ENCODE results near the gene MAN1A1.

Gene MAN1A1

DNA sequence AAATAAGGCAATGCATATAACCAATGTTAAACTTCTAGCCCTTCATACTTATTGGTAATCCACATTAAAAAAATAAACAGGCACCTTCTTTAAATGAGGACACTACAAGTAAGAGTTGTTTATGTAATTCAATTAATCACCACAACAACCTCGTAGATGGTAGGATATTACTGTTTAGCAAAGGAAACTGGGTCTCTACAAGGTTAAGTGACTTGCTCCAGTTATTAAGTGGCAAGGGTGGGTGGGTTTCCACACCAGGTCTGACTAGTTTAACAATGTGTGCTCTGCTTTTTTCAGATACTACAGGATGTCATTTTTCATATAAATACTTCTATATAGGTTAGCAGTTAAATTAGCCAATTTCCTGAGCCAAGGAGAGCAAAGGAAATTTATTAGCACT lies 129.1 kb downstream of the MAN1A1 start:
- no peak for DNase-seq (ENCODE audit: extremely low read depth, low read depth)
- TF ChIP-seq, protein P1, sequence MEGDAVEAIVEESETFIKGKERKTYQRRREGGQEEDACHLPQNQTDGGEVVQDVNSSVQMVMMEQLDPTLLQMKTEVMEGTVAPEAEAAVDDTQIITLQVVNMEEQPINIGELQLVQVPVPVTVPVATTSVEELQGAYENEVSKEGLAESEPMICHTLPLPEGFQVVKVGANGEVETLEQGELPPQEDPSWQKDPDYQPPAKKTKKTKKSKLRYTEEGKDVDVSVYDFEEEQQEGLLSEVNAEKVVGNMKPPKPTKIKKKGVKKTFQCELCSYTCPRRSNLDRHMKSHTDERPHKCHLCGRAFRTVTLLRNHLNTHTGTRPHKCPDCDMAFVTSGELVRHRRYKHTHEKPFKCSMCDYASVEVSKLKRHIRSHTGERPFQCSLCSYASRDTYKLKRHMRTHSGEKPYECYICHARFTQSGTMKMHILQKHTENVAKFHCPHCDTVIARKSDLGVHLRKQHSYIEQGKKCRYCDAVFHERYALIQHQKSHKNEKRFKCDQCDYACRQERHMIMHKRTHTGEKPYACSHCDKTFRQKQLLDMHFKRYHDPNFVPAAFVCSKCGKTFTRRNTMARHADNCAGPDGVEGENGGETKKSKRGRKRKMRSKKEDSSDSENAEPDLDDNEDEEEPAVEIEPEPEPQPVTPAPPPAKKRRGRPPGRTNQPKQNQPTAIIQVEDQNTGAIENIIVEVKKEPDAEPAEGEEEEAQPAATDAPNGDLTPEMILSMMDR (IDR thresholded peaks at IDR 0.05; ENCODE audit: low read depth, low read length, missing control alignments): no peak
- no peak overlapping the region for H3K4me3 ChIP-seq (replicated peaks; ENCODE audit: low read depth, low read length)

DNA sequence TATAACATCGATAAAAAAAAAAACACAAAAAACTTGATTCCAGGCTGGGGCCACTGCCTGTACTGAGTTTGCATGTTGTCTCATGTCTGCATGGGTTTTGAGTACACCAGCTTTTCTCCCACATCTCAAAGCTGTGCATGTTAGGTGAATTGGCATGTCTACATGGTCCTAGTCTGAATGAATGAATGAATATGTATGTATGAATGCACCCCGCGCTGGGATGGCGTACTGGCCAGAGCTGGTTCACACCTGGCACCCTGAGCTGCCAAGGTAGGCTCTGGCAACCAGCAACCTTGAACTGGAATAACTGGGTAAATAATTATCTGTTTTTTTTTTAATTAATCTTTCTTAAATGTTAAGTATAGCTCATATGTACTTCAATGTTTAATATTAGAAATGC lies 131.0 kb downstream of the MAN1A1 start:
- DNase-seq (ENCODE audit: extremely low read depth, low read depth): no peak
- TF ChIP-seq, protein P1 (IDR thresholded peaks at IDR 0.05; ENCODE audit: low read depth, low read length, missing control alignments): no peak
- no peak overlapping the region for H3K4me3 ChIP-seq (replicated peaks; ENCODE audit: low read depth, low read length)

DNA sequence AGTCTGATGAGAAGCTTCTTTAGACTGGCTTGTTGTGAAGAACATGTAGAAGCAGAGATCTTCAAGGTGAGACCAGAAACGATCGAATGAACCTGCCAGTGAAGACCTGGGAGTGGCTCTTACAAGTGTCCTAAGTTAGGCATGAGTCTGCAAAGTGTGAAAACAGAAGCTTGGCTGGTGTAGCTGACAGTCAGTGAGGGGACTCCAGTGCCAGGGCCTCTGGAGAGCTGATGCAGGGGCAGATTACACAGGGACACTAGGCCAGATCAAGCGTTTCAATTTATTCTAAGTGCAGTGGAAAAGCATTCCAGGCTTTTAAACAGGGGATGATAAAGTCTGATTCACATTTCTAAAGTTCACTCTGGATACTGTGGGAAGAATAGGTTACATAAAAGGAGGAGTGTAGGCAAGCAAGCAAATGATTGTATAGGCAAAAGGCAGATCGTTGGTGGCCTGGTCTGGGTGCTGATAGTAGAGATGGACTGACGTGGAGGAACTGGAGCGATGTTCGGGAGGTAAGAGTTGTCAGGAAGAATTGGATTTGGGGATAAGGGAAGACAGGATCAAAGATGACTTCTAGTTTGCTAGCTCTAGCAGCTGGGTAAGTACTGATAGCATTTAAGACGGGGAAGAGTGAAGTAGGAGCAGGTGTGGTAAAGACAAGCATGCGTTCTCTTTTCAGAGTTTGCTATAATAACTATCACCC lies 133.5 kb downstream of the MAN1A1 start:
- DNase-seq (ENCODE audit: extremely low read depth, low read depth): no peak
- no peak overlapping the region for H3K4me3 ChIP-seq (replicated peaks; ENCODE audit: low read depth, low read length)
- TF ChIP-seq, protein P1 (IDR thresholded peaks at IDR 0.05; ENCODE audit: low read depth, low read length, missing control alignments): no peak

DNA sequence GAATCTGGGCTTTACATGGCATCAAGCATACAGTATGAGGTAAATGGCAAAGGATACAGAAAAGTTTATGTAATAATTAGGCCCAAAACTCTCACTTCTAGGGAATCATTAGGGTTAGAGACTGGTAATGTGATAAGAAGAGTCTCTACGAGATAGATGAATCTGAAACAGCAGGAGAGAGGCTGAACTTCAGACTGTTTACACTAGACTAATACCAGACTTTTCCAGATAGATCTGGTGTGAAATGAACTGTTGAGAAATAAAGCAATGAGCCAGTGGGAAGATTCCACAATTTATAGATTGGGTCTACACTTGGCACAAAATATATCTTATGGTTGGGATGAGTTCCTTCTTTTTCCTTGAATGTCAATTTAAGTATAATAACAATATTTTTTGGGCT lies 134.3 kb downstream of the MAN1A1 start:
- TF ChIP-seq, protein P1 (IDR thresholded peaks at IDR 0.05; ENCODE audit: low read depth, low read length, missing control alignments): no peak
- DNase-seq (ENCODE audit: extremely low read depth, low read depth): no peak
- H3K4me3 ChIP-seq (replicated peaks; ENCODE audit: low read depth, low read length): no peak overlapping the region

DNA sequence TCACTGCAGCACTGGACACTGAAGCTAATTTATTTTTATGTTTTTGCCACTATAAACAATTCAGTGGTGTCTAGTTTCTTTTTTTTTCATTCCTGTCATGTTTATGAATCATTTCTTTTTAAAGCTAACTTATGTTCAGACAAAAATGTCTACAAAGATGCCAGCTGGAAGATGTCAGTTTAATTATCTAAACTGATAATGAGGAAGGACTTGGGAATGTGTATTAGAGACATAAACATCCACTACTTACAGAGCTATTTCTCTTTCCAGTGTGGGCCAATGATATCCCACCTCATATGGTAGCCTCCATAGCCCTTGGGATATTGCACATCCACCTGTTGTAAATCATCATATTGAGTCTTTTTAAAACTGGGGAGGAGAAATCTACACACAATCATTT lies 139.0 kb downstream of the MAN1A1 start:
- TF ChIP-seq, protein P1 (IDR thresholded peaks at IDR 0.05; ENCODE audit: low read depth, low read length, missing control alignments): no peak
- DNase-seq (ENCODE audit: extremely low read depth, low read depth): no peak
- no peak overlapping the region for H3K4me3 ChIP-seq (replicated peaks; ENCODE audit: low read depth, low read length)

DNA sequence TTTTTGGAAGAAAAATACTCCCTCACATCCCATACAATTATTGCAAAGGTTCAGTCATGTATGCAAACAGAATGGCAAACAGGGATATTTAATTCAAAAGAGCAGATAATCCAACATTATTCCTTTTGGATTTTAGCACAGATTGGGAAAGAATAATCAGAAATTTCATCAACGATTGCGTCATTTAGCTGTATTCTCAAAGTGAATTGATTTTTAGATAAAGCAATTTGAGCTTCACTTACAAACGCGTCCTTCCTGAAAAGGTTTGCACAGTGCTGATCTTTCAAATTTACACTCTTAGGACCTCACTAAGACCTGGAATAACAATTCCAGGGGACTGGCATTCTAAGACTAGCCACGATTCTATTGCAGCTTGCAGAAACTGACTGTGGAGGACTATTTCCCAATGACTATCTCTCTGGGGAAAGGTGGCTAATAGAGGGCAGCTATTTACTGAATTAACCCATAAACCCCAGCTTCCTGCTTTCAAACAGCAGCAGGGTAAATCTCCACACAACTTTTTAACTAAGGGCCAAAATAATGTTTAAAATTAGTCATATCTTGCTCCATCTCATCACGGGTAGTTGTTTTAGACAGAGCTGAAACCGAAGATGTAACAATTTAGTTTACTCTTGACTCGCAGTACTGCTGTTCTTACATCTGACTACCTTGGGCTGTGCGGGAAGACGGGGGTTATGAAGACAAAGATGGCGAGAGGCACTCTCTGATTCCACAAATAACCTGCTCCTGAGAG lies 139.9 kb downstream of the MAN1A1 start:
- no peak overlapping the region for H3K4me3 ChIP-seq (replicated peaks; ENCODE audit: low read depth, low read length)
- DNase-seq (ENCODE audit: extremely low read depth, low read depth): no peak
- TF ChIP-seq, protein P1 (IDR thresholded peaks at IDR 0.05; ENCODE audit: low read depth, low read length, missing control alignments): no peak

Measured in HFF-Myc (cell line).